Kidney glomerular epithelial cell (primary cell): Measurements from ENCODE around the gene CCDC149.

Experiments
- DNase-seq: peaks from one replicate; lab custom pipeline; 2025; lab: John Stamatoyannopoulos, UW

CCDC149 gene

GRCh38 chr4:24881508-24882196, 31.2 kb downstream of the CCDC149 start:
- DNase-seq, result no peak

GRCh38 chr4:24880186-24880585, 32.7 kb downstream of the CCDC149 start:
- DNase-seq, result no peak

- DNase-seq, result no peak
These were observed 34.2 kb downstream of the CCDC149 start for GRCh38 chr4:24878636-24879016.

GRCh38 chr4:24877868-24878635, 34.8 kb downstream of the CCDC149 start:
- DNase-seq, result no peak

- no peak for DNase-seq
These were observed 36.4 kb downstream of the CCDC149 start for GRCh38 chr4:24876431-24876830.

GRCh38 chr4:24872720-24873119, 40.1 kb downstream of the CCDC149 start:
- DNase-seq, result no peak

- no peak for DNase-seq
These were observed 41.6 kb downstream of the CCDC149 start for GRCh38 chr4:24871210-24871609.

GRCh38 chr4:24867766-24868296, 45.0 kb downstream of the CCDC149 start:
- DNase-seq, result no peak

- no peak for DNase-seq
These were observed 45.6 kb downstream of the CCDC149 start for GRCh38 chr4:24867251-24867650.

GRCh38 chr4:24865401-24865800, 47.4 kb downstream of the CCDC149 start:
- DNase-seq, result no peak

GRCh38 chr4:24863799-24864198, 49.0 kb downstream of the CCDC149 start:
- DNase-seq, result no peak

- DNase-seq, result no peak
These were observed 50.6 kb downstream of the CCDC149 start for GRCh38 chr4:24862073-24862751.

GRCh38 chr4:24858550-24858949, 54.3 kb downstream of the CCDC149 start:
- no peak for DNase-seq

- peak; percentile 27 for DNase-seq
These were observed 54.8 kb downstream of the CCDC149 start for GRCh38 chr4:24858026-24858425.

- DNase-seq, result no peak
These were observed 56.3 kb downstream of the CCDC149 start for GRCh38 chr4:24856586-24856985.

- no peak for DNase-seq
These were observed 57.1 kb downstream of the CCDC149 start for GRCh38 chr4:24855741-24856140.

GRCh38 chr4:24853142-24853541, 59.7 kb downstream of the CCDC149 start:
- DNase-seq, result no peak

- DNase-seq, result peak; percentile 70
These were observed 62.2 kb downstream of the CCDC149 start for GRCh38 chr4:24850674-24851073.

- DNase-seq, result no peak
These were observed 63.1 kb downstream of the CCDC149 start for GRCh38 chr4:24849756-24850155.

GRCh38 chr4:24849351-24849750, 63.5 kb downstream of the CCDC149 start:
- DNase-seq, result no peak

GRCh38 chr4:24846716-24847115, 66.1 kb downstream of the CCDC149 start:
- no peak for DNase-seq

GRCh38 chr4:24845902-24846301, 66.9 kb downstream of the CCDC149 start:
- no peak for DNase-seq

GRCh38 chr4:24845132-24845531, 67.7 kb downstream of the CCDC149 start:
- DNase-seq, result no peak
